GM23338 (cell line): Measurements from ENCODE around the gene SS18. TPM values are rescaled to one million over a fixed set of nuclear protein-coding genes. Genes with fewer than 3 reads are reported as not detected.

Experiments
- ATAC-seq: fragments of 200-7000 bp; cut with Tn5 transposase; 3 replicates; pipeline ENCODE4 v1.9.1; 2020
- DNase-seq: peaks from one replicate; pipeline ENCODE4 v3.0.0-alpha.2; 2015; ENCODE audit warnings: low spot score
- H2AFZ ChIP-seq: fragments of 200-600 bp; sonication (generic); 2 replicates; pipeline ENCODE4 v1.8.0; 2016; ENCODE audit warnings: antibody characterized with exemption, mild to moderate bottlenecking, moderate library complexity
- H3F3A ChIP-seq: fragments of 200-600 bp; sonication (generic); replicated peaks from 2 replicates; pipeline ENCODE4 v1.8.0; 2017; ENCODE audit warnings: antibody characterized with exemption, mixed run types, low read depth
- H3K27ac ChIP-seq: fragments of 200-600 bp; sonication (generic); 2 replicates; pipeline ENCODE4 v1.6.1; 2016; ENCODE audit warnings: low read depth
- H3K27me3 ChIP-seq: fragments of 200-600 bp; sonication (generic); 2 replicates; pipeline ENCODE4 v1.8.0; 2016; ENCODE audit warnings: mild to moderate bottlenecking, mixed run types, moderate library complexity; ENCODE audit not compliant: insufficient read depth
- H3K36me3 ChIP-seq: fragments of 200-600 bp; sonication (generic); 2 replicates; pipeline ENCODE4 v1.8.0; 2016; ENCODE audit warnings: mild to moderate bottlenecking; ENCODE audit not compliant: insufficient read depth
- H3K4me1 ChIP-seq: fragments of 200-600 bp; sonication (generic); 2 replicates; pipeline ENCODE4 v1.8.0; 2016; ENCODE audit warnings: mild to moderate bottlenecking, moderate library complexity; ENCODE audit not compliant: insufficient read depth
- H3K4me2 ChIP-seq: fragments of 200-600 bp; sonication (generic); 2 replicates; pipeline ENCODE4 v1.7.1; 2017; ENCODE audit warnings: mixed run types
- H3K4me3 ChIP-seq: fragments of 200-600 bp; sonication (generic); 2 replicates; pipeline ENCODE4 v1.6.1; 2016; ENCODE audit warnings: mixed run types
- H3K79me2 ChIP-seq: fragments of 200-600 bp; sonication (generic); replicated peaks from 2 replicates; pipeline ENCODE4 v1.8.0; 2017; ENCODE audit warnings: mild to moderate bottlenecking; ENCODE audit not compliant: insufficient read depth
- H3K9me2 ChIP-seq: fragments of 200-600 bp; sonication (generic); 2 replicates; pipeline ENCODE4 v1.8.0; 2017; ENCODE audit not compliant: insufficient read depth
- H4K20me1 ChIP-seq: fragments of 200-600 bp; sonication (generic); replicated peaks from 2 replicates; pipeline ENCODE4 v1.8.0; 2017; ENCODE audit warnings: mild to moderate bottlenecking; ENCODE audit not compliant: insufficient read depth
- H3K27ac Mint-ChIP-seq: 2 replicates; pipeline ENCODE4 v1.8.0; 2020; ENCODE audit warnings: inconsistent platforms, mild to moderate bottlenecking, moderate library complexity, mixed read lengths
- H3K27me3 Mint-ChIP-seq: 3 replicates; pipeline ENCODE4 v1.8.0; 2022; ENCODE audit warnings: low read depth, mild to moderate bottlenecking, moderate library complexity, mixed read lengths, inconsistent platforms; ENCODE audit not compliant: insufficient read depth, poor library complexity
- H3K36me3 Mint-ChIP-seq: 3 replicates; pipeline ENCODE4 v1.8.0; 2021; ENCODE audit warnings: low read depth, mild to moderate bottlenecking, inconsistent platforms, moderate library complexity, mixed read lengths
- H3K4me1 Mint-ChIP-seq: 3 replicates; pipeline ENCODE4 v1.8.0; 2020; ENCODE audit warnings: mild to moderate bottlenecking, inconsistent platforms, mixed read lengths
- H3K4me3 Mint-ChIP-seq: 3 replicates; pipeline ENCODE4 v1.8.0; 2021; ENCODE audit warnings: moderate library complexity, mild to moderate bottlenecking, inconsistent platforms, mixed read lengths
- H3K9me3 Mint-ChIP-seq: 3 replicates; pipeline ENCODE4 v1.8.0; 2020; ENCODE audit warnings: moderate library complexity, mild to moderate bottlenecking, inconsistent platforms, mixed read lengths
- EZH2 ChIP-seq: fragments of 200-600 bp; sonication (generic); IDR thresholded peaks from one replicate; pipeline ENCODE4 v1.8.0; 2017; ENCODE audit warnings: antibody characterized with exemption, mild to moderate bottlenecking, low read depth; ENCODE audit not compliant: unreplicated experiment
- JUNB ChIP-seq: IDR thresholded peaks from one replicate; pipeline ENCODE4 v1.6.1; 2016; ENCODE audit warnings: antibody characterized with exemption; ENCODE audit not compliant: unreplicated experiment
- STAT1 ChIP-seq: IDR thresholded peaks from one replicate; pipeline ENCODE4 v1.6.1; 2016; ENCODE audit warnings: antibody characterized with exemption; ENCODE audit not compliant: unreplicated experiment
- ZNF114 ChIP-seq: fragments of 250-450 bp; sonication (Bioruptor Pico); IDR thresholded peaks from 2 replicates; pipeline ENCODE4 v1.5.0; 2020; ENCODE audit warnings: mild to moderate bottlenecking, moderate library complexity
- ZNF331 ChIP-seq: fragments of 250-450 bp; sonication (Bioruptor Pico); IDR thresholded peaks from 2 replicates; pipeline ENCODE4 v1.5.0; 2020; ENCODE audit warnings: low read depth, mild to moderate bottlenecking, moderate library complexity
- polyA plus RNA-seq: library from polyadenylated mRNA; unstranded; fragments of >200 nt; fragmentation: Nextera tagmentation; extraction: Ambion mirVana; gene quantifications from 2 replicates; pipeline ENCODE4 v1.2.1, GENCODE V29; 2016
- total RNA-seq: library from RNA; depleted of rRNA; stranded (reverse); fragments of >200 nt; shearing (Covaris generic); gene quantifications from 2 replicates; pipeline ENCODE4 v1.2.3, GENCODE V29; 2014
- TF ChIP-seq, protein P1 (sequence below): fragments of 250-450 bp; sonication (Bioruptor Pico); IDR thresholded peaks from 2 replicates; pipeline ENCODE4 v1.5.0; 2020; ENCODE audit warnings: mild to moderate bottlenecking, moderate library complexity
- TF ChIP-seq, protein P2 (sequence below): IDR thresholded peaks from 2 replicates; pipeline ENCODE4 v1.6.1; 2016; ENCODE audit warnings: antibody characterized with exemption

SS18 gene
- total and polyA plus RNA-seq, 2 experiments from 2014 or later = 41.3 to 148 TPM

DNA sequence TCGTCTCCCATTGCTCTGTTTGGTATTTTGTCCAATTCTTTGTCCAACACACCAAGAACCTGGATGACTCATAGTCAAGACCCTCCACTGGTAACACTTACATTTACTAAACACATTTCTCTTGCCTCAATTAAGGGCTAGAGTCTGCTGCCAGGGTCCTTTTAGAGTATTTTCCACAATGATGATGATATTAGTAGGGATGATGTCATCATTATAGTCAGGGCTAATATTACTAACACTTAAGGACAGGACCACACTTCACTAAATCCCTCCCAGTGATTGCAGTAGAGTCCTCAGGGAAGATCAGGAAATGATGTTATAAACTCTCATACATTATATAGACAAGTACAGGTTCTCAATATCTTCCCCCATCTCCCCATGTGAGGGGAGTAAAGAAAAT lies 13.6 kb upstream of the SS18 start:
- Histone ChIP-seq H3K36me3 (no peaks in the 10 kb centered on the region), H3K4me3 (no peak overlapping the region), H3K4me2 (no peak overlapping the region), H3K79me2 (no peaks in the 10 kb centered on the region), H2AFZ (0 out of 2 replicates have a peak overlapping the region, but pooled peaks have one; percentile 12), H3K27me3 (no peaks in the 10 kb centered on the region), H3F3A (no peaks in the 10 kb centered on the region), H3K9me2 (no peaks in the 10 kb centered on the region), H3K4me1 (no peaks in the 10 kb centered on the region), H4K20me1 (no peaks in the 10 kb centered on the region), H3K27ac (no peak overlapping the region)
- H3K9me3 Mint-ChIP-seq = no peaks in the 10 kb centered on the region
- H3K4me3 Mint-ChIP-seq = no peak overlapping the region
- no peaks in the 10 kb centered on the region for H3K36me3 Mint-ChIP-seq
- H3K4me1 Mint-ChIP-seq = no peaks in the 10 kb centered on the region
- TF ChIP-seq, protein P1, sequence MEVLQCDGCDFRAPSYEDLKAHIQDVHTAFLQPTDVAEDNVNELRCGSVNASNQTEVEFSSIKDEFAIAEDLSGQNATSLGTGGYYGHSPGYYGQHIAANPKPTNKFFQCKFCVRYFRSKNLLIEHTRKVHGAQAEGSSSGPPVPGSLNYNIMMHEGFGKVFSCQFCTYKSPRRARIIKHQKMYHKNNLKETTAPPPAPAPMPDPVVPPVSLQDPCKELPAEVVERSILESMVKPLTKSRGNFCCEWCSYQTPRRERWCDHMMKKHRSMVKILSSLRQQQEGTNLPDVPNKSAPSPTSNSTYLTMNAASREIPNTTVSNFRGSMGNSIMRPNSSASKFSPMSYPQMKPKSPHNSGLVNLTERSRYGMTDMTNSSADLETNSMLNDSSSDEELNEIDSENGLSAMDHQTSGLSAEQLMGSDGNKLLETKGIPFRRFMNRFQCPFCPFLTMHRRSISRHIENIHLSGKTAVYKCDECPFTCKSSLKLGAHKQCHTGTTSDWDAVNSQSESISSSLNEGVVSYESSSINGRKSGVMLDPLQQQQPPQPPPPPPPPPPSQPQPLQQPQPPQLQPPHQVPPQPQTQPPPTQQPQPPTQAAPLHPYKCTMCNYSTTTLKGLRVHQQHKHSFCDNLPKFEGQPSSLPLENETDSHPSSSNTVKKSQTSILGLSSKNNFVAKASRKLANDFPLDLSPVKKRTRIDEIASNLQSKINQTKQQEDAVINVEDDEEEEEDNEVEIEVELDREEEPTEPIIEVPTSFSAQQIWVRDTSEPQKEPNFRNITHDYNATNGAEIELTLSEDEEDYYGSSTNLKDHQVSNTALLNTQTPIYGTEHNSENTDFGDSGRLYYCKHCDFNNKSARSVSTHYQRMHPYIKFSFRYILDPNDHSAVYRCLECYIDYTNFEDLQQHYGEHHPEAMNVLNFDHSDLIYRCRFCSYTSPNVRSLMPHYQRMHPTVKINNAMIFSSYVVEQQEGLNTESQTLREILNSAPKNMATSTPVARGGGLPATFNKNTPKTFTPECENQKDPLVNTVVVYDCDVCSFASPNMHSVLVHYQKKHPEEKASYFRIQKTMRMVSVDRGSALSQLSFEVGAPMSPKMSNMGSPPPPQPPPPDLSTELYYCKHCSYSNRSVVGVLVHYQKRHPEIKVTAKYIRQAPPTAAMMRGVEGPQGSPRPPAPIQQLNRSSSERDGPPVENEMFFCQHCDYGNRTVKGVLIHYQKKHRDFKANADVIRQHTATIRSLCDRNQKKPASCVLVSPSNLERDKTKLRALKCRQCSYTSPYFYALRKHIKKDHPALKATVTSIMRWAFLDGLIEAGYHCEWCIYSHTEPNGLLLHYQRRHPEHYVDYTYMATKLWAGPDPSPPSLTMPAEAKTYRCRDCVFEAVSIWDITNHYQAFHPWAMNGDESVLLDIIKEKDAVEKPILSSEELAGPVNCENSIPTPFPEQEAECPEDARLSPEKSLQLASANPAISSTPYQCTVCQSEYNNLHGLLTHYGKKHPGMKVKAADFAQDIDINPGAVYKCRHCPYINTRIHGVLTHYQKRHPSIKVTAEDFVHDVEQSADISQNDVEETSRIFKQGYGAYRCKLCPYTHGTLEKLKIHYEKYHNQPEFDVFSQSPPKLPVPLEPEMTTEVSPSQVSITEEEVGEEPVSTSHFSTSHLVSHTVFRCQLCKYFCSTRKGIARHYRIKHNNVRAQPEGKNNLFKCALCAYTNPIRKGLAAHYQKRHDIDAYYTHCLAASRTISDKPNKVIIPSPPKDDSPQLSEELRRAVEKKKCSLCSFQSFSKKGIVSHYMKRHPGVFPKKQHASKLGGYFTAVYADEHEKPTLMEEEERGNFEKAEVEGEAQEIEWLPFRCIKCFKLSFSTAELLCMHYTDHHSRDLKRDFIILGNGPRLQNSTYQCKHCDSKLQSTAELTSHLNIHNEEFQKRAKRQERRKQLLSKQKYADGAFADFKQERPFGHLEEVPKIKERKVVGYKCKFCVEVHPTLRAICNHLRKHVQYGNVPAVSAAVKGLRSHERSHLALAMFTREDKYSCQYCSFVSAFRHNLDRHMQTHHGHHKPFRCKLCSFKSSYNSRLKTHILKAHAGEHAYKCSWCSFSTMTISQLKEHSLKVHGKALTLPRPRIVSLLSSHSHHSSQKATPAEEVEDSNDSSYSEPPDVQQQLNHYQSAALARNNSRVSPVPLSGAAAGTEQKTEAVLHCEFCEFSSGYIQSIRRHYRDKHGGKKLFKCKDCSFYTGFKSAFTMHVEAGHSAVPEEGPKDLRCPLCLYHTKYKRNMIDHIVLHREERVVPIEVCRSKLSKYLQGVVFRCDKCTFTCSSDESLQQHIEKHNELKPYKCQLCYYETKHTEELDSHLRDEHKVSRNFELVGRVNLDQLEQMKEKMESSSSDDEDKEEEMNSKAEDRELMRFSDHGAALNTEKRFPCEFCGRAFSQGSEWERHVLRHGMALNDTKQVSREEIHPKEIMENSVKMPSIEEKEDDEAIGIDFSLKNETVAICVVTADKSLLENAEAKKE (CRISPR knock-in tag) = no peak
- no peak for TF ChIP-seq ZNF331 (CRISPR knock-in tag)
- TF ChIP-seq STAT1 = no peak
- TF ChIP-seq, protein P2, sequence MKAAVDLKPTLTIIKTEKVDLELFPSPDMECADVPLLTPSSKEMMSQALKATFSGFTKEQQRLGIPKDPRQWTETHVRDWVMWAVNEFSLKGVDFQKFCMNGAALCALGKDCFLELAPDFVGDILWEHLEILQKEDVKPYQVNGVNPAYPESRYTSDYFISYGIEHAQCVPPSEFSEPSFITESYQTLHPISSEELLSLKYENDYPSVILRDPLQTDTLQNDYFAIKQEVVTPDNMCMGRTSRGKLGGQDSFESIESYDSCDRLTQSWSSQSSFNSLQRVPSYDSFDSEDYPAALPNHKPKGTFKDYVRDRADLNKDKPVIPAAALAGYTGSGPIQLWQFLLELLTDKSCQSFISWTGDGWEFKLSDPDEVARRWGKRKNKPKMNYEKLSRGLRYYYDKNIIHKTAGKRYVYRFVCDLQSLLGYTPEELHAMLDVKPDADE = no peak
- no peak for TF ChIP-seq JUNB
- TF ChIP-seq ZNF114 (CRISPR knock-in tag) = no peak
- TF ChIP-seq EZH2 = no peak
- no peak overlapping the region for H3K27ac Mint-ChIP-seq
- DNase-seq (no peak), ATAC-seq (no peak)
- H3K27me3 Mint-ChIP-seq = no peaks in the 10 kb centered on the region
